ENCODE measurements around the gene CXXC5. TPM values are rescaled to one million over a fixed set of nuclear protein-coding genes. Genes with fewer than 3 reads are reported as not detected.

The CXXC5 gene
- total RNA-seq, 1 experiment from 2014 or later: 7.8 TPM

- TF ChIP-seq CTCF (IDR thresholded peaks at IDR 0.05; ENCODE audit: unreplicated experiment): no peak
- Mint-ChIP-seq H3K9me3 (ENCODE audit: unreplicated experiment) (no peaks in the 10 kb centered on the region), H3K27ac (ENCODE audit: low read depth, unreplicated experiment) (no peak overlapping the region), H3K4me3 (ENCODE audit: unreplicated experiment) (no peak overlapping the region), H3K36me3 (ENCODE audit: insufficient read depth, unreplicated experiment) (peaks cover 7% of the 10 kb centered on the region), H3K4me1 (ENCODE audit: insufficient read depth, unreplicated experiment) (peaks cover 18% of the 10 kb centered on the region), H3K27me3 (ENCODE audit: insufficient read depth, unreplicated experiment) (no peaks in the 10 kb centered on the region)
- BruUV-seq (replicated peaks): no TSS peak
- ChIA-PET CTCF (interaction anchor here (0.6 to 5.5 kb wide), 6 partner anchors 10 to 1181 kb away, joined by 3 to 62 read pairs (median 5); no protein-coding TSS in a partner anchor), POLR2A (interaction anchor here (0.6 to 1.7 kb wide), 3 partner anchors 16 to 85 kb away, joined by 3 to 5 read pairs (median 4); no protein-coding TSS in a partner anchor)
- intact Hi-C loops (cut with micrococcal nuclease): no loop called here
- DNase-seq (ENCODE audit: unreplicated experiment): no peak
Observed at GRCh38 chr5:139644001-139644456, 4.1 kb upstream of the CXXC5 start.

- intact Hi-C loops (cut with micrococcal nuclease): no loop called here
- POLR2A ChIA-PET: interaction anchor here (0.6 to 1.7 kb wide), 4 partner anchors 8 to 86 kb away, joined by 3 to 9 read pairs (median 6); no protein-coding TSS in a partner anchor
- H3K4me3 Mint-ChIP-seq (ENCODE audit: unreplicated experiment): no peak overlapping the region
- no peaks in the 10 kb centered on the region for H3K27me3 Mint-ChIP-seq (ENCODE audit: insufficient read depth, unreplicated experiment)
- no peak for DNase-seq (ENCODE audit: unreplicated experiment)
- H3K27ac Mint-ChIP-seq (ENCODE audit: low read depth, unreplicated experiment): no peak overlapping the region
- CTCF ChIA-PET: interaction anchor here (0.6 to 5.5 kb wide), 9 partner anchors 11 to 146 kb away, joined by 3 to 62 read pairs (median 3); no protein-coding TSS in a partner anchor
- BruUV-seq (replicated peaks): no TSS peak
- H3K36me3 Mint-ChIP-seq (ENCODE audit: insufficient read depth, unreplicated experiment): peaks cover 7% of the 10 kb centered on the region
- H3K4me1 Mint-ChIP-seq (ENCODE audit: insufficient read depth, unreplicated experiment): peaks cover 16% of the 10 kb centered on the region
- H3K9me3 Mint-ChIP-seq (ENCODE audit: unreplicated experiment): no peaks in the 10 kb centered on the region
- TF ChIP-seq CTCF (IDR thresholded peaks at IDR 0.05; ENCODE audit: unreplicated experiment): no peak
Observed at GRCh38 chr5:139644646-139645429, 3.3 kb upstream of the CXXC5 start.

- CTCF ChIA-PET: interaction anchor here (0.6 to 5.5 kb wide), 7 partner anchors 11 to 121 kb away, joined by 3 to 62 read pairs (median 3); no protein-coding TSS in a partner anchor
- Mint-ChIP-seq H3K36me3 (ENCODE audit: insufficient read depth, unreplicated experiment) (peaks cover 7% of the 10 kb centered on the region), H3K4me3 (ENCODE audit: unreplicated experiment) (no peak overlapping the region), H3K4me1 (ENCODE audit: insufficient read depth, unreplicated experiment) (peaks cover 18% of the 10 kb centered on the region), H3K27me3 (ENCODE audit: insufficient read depth, unreplicated experiment) (no peaks in the 10 kb centered on the region), H3K9me3 (ENCODE audit: unreplicated experiment) (no peaks in the 10 kb centered on the region), H3K27ac (ENCODE audit: low read depth, unreplicated experiment) (no peak overlapping the region)
- POLR2A ChIA-PET: interaction anchor here (0.6 to 1.7 kb wide), 4 partner anchors 9 to 351 kb away, joined by 3 to 9 read pairs (median 6); no protein-coding TSS in a partner anchor
- no peak for TF ChIP-seq CTCF (IDR thresholded peaks at IDR 0.05; ENCODE audit: unreplicated experiment)
- no peak for DNase-seq (ENCODE audit: unreplicated experiment)
- intact Hi-C loops (cut with micrococcal nuclease): no loop called here
- no TSS peak for BruUV-seq (replicated peaks)
Observed at GRCh38 chr5:139645430-139645871, 2.7 kb upstream of the CXXC5 start.

DNA sequence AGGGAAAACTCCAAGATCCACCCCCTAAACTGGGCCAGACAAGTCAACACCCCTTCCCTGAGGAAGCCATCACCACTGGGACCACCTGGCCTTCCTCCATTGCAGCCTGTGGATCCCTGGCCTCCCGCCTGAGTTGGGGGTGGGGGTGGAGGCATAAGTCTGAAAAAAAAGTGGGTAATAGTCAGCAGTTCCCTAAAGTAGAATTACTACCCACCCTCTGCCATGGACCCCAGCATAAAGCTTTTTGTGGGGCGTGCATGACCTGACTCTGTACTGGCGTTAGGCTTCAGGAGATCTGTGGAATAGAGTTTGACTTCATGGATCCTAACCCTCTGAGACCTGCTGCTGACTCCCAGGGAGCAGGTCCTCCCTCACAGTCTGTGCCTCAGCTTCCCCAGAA lies 2.0 kb upstream of the CXXC5 start:
- BruUV-seq (replicated peaks): no TSS peak
- intact Hi-C loops (cut with micrococcal nuclease): no loop called here
- ChIA-PET POLR2A (interaction anchor here (0.6 to 1.7 kb wide), 3 partner anchors 9 to 351 kb away, joined by 3 to 9 read pairs (median 6); no protein-coding TSS in a partner anchor), CTCF (interaction anchor here (1.1 to 5.5 kb wide), 2 partner anchors 12 to 14 kb away, joined by 3 to 62 read pairs; no protein-coding TSS in a partner anchor)
- Mint-ChIP-seq H3K4me1 (ENCODE audit: insufficient read depth, unreplicated experiment) (peaks cover 18% of the 10 kb centered on the region), H3K27me3 (ENCODE audit: insufficient read depth, unreplicated experiment) (no peaks in the 10 kb centered on the region), H3K9me3 (ENCODE audit: unreplicated experiment) (no peaks in the 10 kb centered on the region), H3K36me3 (ENCODE audit: insufficient read depth, unreplicated experiment) (peaks cover 7% of the 10 kb centered on the region), H3K4me3 (ENCODE audit: unreplicated experiment) (no peak overlapping the region), H3K27ac (ENCODE audit: low read depth, unreplicated experiment) (no peak overlapping the region)
- DNase-seq (ENCODE audit: unreplicated experiment): no peak
- no peak for TF ChIP-seq CTCF (IDR thresholded peaks at IDR 0.05; ENCODE audit: unreplicated experiment)
